PC-9 (cell line): ENCODE data around the gene SLC2A6.

Experiments
- CTCF ChIP-seq: fragments of 200-600 bp; sonication (generic); conservative IDR thresholded peaks from 2 replicates; pipeline ENCODE4 v1.6.1; 2017; ENCODE audit warnings: mixed run types, antibody characterized with exemption, mild to moderate bottlenecking, moderate library complexity
- EZH2 ChIP-seq: fragments of 200-600 bp; sonication (generic); IDR thresholded peaks from 2 replicates; pipeline ENCODE4 v1.8.0; 2017; ENCODE audit warnings: antibody characterized with exemption, low read depth

GRCh38 chr9:133523106-133523505 is 44.2 kb upstream of the SLC2A6 start:
- TF ChIP-seq EZH2, result no peak
- TF ChIP-seq CTCF, result no peak
